ENCODE results near the gene COL27A1. TPM values are rescaled to one million over a fixed set of nuclear protein-coding genes. Genes with fewer than 3 reads are reported as not detected.

The COL27A1 gene
- total and polyA plus RNA-seq, 2 donors = 12.6 to 24.0 TPM

DNA sequence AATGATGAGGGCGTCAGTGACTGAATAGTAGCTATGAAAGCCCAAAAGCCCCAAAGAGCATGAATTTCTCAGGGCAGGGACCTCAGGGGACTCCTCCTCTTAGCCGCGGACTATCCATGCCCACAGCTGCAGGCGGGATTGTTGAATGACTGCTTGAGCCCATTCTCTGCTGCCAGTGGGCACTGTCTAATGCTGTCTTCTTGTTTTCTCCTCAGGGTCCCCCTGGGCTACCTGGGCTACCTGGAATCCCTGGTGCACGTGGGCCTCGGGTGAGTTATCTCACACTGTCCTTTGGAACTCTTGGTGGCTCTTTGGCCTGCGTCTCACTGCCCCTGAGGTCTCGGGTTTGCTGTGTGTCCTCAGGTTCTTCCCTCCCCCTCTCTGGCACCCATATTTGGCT, 22.7 kb downstream of the COL27A1 start:
- H3K27me3 ChIP-seq (ENCODE audit: control insufficient read depth in 2 of 2, insufficient read depth in 1 of 2, low read length in 1 of 2) = no peaks in the 10 kb centered on the region
- no peak overlapping the region for H3K4me3 ChIP-seq (ENCODE audit: low read length in 2 of 2)
- 93% methylated on average over 8 of the region's 8 CpGs for WGBS
- H3K27ac ChIP-seq (ENCODE audit: low read depth in 1 of 2, low read length in 1 of 2) = no peak overlapping the region
- no peak for DNase-seq (ENCODE audit: low read depth in 6 of 9, low spot score in 9 of 9)
- H3K4me1 ChIP-seq (ENCODE audit: control insufficient read depth in 2 of 2, insufficient read depth in 2 of 2, low read length in 2 of 2) = peaks cover 0 to 16% of the 10 kb centered on the region in 2 donors
- no peaks in the 10 kb centered on the region for H3K36me3 ChIP-seq (ENCODE audit: control insufficient read depth in 2 of 2, insufficient read depth in 2 of 2, low read length in 1 of 2)
- no peaks in the 10 kb centered on the region for H3K9me3 ChIP-seq (ENCODE audit: control insufficient read depth in 2 of 2, insufficient read depth in 1 of 2, low read length in 1 of 2)

DNA sequence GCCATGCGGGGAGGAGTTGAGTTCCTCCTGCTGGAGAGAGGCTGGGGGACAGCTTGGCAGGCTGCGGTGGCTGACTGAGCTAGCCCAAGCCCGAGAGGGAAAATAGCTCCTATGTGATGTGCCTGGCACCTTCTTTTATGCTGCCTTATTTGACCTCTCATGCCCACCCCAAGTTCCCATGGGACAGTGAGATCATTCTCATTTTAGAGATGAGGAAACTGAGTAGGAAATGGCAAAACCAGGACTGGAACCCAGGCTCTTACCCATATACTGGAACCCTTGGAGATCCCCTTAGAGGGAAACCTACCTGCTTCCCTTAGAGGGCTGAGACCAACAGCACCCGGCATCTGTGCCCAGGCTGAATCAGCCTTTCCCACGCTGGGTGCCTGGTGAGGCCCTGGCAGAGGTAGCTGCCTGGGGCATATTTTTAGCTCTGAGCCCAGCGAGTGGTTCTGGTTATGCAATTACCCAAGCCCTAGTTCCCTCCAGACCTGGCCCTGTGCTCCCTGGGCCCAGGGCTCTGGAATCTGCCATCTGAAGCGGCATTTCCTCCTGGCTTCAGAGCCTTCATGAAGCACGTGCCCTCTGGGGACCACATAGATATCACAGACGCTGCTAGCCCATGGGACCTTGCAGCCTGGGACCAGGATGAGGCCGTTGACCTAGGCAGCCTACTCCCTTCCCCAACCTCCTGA, 23.6 kb downstream of the COL27A1 start:
- H3K4me1 ChIP-seq (ENCODE audit: control insufficient read depth in 2 of 2, insufficient read depth in 2 of 2, low read length in 2 of 2) = peaks cover 0 to 11% of the 10 kb centered on the region in 2 donors
- 93% methylated on average over 10 of the region's 10 CpGs for WGBS

DNA sequence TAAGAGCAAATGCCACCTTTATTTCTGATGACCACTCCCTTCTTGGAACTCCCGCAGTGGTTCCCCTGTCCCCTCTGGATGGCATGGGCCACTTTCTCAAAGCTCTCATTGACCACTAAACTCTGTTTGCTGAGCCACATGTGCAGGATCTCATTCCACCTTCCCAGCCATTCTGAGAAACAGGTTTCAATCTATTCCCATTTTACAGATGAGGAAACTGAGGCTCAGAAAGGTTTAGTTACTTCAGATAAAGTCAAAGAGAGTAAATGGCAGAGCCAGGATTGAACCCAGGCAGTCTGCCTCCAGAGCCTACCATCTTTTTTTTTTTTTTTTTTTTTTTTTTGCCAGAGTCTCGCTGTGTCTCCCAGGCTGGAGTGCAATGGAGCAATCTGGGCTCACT, 24.2 kb downstream of the COL27A1 start:
- H3K9me3 ChIP-seq (ENCODE audit: control insufficient read depth in 2 of 2, insufficient read depth in 1 of 2, low read length in 1 of 2) = no peaks in the 10 kb centered on the region
- no peak overlapping the region for H3K4me3 ChIP-seq (ENCODE audit: low read length in 2 of 2)
- H3K36me3 ChIP-seq (ENCODE audit: control insufficient read depth in 2 of 2, insufficient read depth in 2 of 2, low read length in 1 of 2) = no peaks in the 10 kb centered on the region
- 92% methylated on average over 2 of the region's 2 CpGs for WGBS
- DNase-seq (ENCODE audit: low read depth in 6 of 9, low spot score in 9 of 9) = no peak
- no peak overlapping the region for H3K27ac ChIP-seq (ENCODE audit: low read depth in 1 of 2, low read length in 1 of 2)
- H3K4me1 ChIP-seq (ENCODE audit: control insufficient read depth in 2 of 2, insufficient read depth in 2 of 2, low read length in 2 of 2) = peaks cover 0 to 11% of the 10 kb centered on the region in 2 donors
- H3K27me3 ChIP-seq (ENCODE audit: control insufficient read depth in 2 of 2, insufficient read depth in 1 of 2, low read length in 1 of 2) = no peaks in the 10 kb centered on the region

More for the DNA sequence above, 23.6 kb downstream of the COL27A1 start:
- H3K27ac ChIP-seq (ENCODE audit: low read depth in 1 of 2, low read length in 1 of 2) = no peak overlapping the region
- no peak for DNase-seq (ENCODE audit: low read depth in 6 of 9, low spot score in 9 of 9)
- no peaks in the 10 kb centered on the region for H3K9me3 ChIP-seq (ENCODE audit: control insufficient read depth in 2 of 2, insufficient read depth in 1 of 2, low read length in 1 of 2)
- no peaks in the 10 kb centered on the region for H3K36me3 ChIP-seq (ENCODE audit: control insufficient read depth in 2 of 2, insufficient read depth in 2 of 2, low read length in 1 of 2)
- no peak overlapping the region for H3K4me3 ChIP-seq (ENCODE audit: low read length in 2 of 2)
- no peaks in the 10 kb centered on the region for H3K27me3 ChIP-seq (ENCODE audit: control insufficient read depth in 2 of 2, insufficient read depth in 1 of 2, low read length in 1 of 2)

DNA sequence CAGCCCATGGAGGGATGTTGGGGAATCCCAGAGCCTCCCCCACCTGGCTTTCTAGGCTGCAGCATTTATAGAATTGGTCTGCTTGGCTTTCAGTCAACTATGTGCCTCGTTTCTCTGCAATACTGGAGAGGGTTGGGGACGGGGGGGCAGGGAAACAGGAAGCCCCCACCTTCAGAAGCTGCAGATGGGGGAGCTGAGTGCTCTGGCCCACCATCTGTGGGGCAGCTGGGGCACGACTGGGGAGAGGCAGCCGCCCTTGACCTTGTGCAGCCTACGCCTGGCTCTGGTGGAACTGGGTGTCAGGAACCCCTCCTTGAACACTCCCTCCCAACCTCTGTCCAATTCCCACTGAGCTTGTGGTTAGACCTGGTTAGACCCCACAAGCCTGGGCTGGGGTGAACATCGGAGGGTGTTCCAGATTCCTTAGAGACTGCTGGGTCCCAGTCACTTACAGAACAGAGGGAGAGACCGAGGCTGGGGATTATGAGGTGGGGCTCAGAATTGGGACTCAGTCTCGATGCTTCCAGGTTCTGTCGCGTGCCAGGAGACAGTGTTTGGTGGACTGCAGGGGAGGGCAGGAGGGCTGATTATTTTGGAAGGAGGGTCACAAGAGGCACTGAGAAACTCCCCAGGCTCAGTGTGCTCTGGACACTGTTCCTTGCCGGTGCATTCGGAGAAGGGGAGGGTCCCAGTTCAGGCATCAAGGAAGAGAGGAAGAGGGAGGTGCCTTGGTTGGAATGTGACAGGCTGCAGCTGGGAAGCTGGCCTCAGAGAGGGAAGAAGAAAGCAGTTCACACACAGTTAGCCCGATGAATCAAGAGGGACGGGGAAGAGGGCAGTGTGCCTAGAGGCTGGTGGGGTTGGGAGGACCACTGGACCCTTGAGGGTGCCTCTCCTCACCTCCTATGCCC, 25.6 kb downstream of the COL27A1 start:
- no peaks in the 10 kb centered on the region for H3K9me3 ChIP-seq (ENCODE audit: control insufficient read depth in 2 of 2, insufficient read depth in 1 of 2, low read length in 1 of 2)
- H3K4me1 ChIP-seq (ENCODE audit: control insufficient read depth in 2 of 2, insufficient read depth in 2 of 2, low read length in 2 of 2) = peaks cover 0 to 2% of the 10 kb centered on the region in 2 donors
- DNase-seq (ENCODE audit: low read depth in 6 of 9, low spot score in 9 of 9) = no peak
- H3K27ac ChIP-seq (ENCODE audit: low read depth in 1 of 2, low read length in 1 of 2) = peak overlapping the region in 1 of 2 donors; percentile 47
- no peaks in the 10 kb centered on the region for H3K27me3 ChIP-seq (ENCODE audit: control insufficient read depth in 2 of 2, insufficient read depth in 1 of 2, low read length in 1 of 2)
- H3K4me3 ChIP-seq (ENCODE audit: low read length in 2 of 2) = no peak overlapping the region
- 65% methylated on average over 14 of the region's 14 CpGs for WGBS
- H3K36me3 ChIP-seq (ENCODE audit: control insufficient read depth in 2 of 2, insufficient read depth in 2 of 2, low read length in 1 of 2) = no peaks in the 10 kb centered on the region

DNA sequence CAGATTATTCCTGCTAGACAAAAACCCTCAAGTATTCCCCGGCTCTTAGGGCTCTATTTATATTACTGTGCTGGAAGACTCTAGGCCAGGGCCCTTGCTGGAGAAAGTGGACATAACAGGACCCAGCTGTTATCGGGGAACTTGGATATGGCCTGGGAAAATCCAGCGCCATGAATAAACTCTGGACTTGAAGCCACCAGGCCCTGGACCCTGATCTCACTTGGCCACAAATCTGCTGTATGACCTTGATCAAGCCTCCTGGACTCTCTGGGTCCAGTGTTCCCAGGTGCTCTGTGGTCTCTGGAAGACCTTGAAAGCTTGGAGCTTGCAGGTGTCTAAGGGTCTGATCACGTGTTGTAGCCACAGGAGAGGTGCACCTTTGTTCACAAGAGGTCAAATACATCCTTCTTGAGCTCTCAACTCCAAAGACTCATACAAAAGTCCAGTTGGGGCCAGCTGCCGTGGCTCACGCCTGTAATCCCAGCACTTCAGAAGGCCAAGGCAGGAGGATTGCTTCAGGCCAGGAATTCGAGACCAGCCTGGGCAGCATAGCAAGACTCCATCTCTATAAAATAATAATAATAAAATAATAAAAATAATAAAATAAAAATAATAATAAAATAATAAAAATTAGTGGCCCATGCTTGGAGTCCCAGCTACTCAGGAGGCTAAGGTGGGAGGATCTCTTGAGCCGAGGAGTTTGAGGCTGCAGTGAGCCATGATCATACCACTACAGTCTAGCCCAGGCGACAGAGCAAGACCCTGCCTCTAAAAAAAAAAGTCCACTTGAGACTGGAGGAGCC, 26.5 kb downstream of the COL27A1 start:
- Histone ChIP-seq H3K9me3 (ENCODE audit: control insufficient read depth in 2 of 2, insufficient read depth in 1 of 2, low read length in 1 of 2) (no peaks in the 10 kb centered on the region), H3K4me3 (ENCODE audit: low read length in 2 of 2) (no peak overlapping the region), H3K27me3 (ENCODE audit: control insufficient read depth in 2 of 2, insufficient read depth in 1 of 2, low read length in 1 of 2) (no peaks in the 10 kb centered on the region), H3K36me3 (ENCODE audit: control insufficient read depth in 2 of 2, insufficient read depth in 2 of 2, low read length in 1 of 2) (no peaks in the 10 kb centered on the region), H3K4me1 (ENCODE audit: control insufficient read depth in 2 of 2, insufficient read depth in 2 of 2, low read length in 2 of 2) (peaks cover 0 to 2% of the 10 kb centered on the region in 2 donors), H3K27ac (ENCODE audit: low read depth in 1 of 2, low read length in 1 of 2) (no peak overlapping the region)
- no peak for DNase-seq (ENCODE audit: low read depth in 6 of 9, low spot score in 9 of 9)
- 93% methylated on average over 9 of the region's 9 CpGs for WGBS

DNA sequence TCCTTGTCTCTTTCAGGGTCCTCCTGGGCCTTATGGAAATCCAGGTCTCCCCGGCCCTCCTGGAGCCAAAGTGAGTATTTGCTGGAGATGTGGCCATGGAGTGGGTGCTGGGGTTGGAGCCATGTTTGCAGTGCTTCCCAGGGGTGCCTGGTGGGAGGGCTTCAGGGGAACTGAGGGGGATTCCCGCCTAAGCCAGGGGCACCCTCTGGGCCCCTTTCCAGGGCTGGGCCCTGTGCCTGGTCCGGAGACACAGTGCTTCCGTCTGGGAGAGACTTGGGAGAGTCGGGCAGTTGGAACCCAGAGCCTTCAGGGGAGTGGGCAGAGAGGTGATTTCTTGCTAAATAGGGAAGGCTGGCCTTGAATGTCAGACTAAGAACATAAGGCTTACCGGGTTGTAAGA, 27.7 kb downstream of the COL27A1 start:
- peaks cover 0 to 2% of the 10 kb centered on the region in 2 donors for H3K4me1 ChIP-seq (ENCODE audit: control insufficient read depth in 2 of 2, insufficient read depth in 2 of 2, low read length in 2 of 2)
- 90% methylated on average over 6 of the region's 6 CpGs for WGBS
- H3K4me3 ChIP-seq (ENCODE audit: low read length in 2 of 2) = no peak overlapping the region
- no peak for DNase-seq (ENCODE audit: low read depth in 6 of 9, low spot score in 9 of 9)
- H3K9me3 ChIP-seq (ENCODE audit: control insufficient read depth in 2 of 2, insufficient read depth in 1 of 2, low read length in 1 of 2) = no peaks in the 10 kb centered on the region
- H3K27ac ChIP-seq (ENCODE audit: low read depth in 1 of 2, low read length in 1 of 2) = no peak overlapping the region
- H3K27me3 ChIP-seq (ENCODE audit: control insufficient read depth in 2 of 2, insufficient read depth in 1 of 2, low read length in 1 of 2) = no peaks in the 10 kb centered on the region
- H3K36me3 ChIP-seq (ENCODE audit: control insufficient read depth in 2 of 2, insufficient read depth in 2 of 2, low read length in 1 of 2) = no peaks in the 10 kb centered on the region

DNA sequence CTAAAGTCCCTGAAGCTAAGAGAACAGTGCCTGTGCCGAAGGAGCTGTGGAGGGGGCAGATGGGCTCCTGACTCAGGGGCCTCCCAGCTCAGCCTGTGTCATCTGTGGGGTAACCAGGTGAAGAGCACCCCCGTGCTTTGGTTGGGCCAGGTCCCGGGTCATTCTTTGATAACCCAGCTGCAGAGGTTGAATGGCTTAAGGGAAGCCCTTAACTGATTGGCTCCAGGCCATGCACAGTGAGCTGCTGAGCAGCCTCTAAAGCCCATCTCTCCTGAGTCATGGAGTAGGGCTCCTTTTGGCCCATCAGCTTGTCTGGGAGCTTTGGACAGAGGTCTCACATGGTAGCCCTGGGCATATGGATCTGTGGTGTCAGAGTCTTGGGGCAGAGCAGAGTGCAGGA, 28.7 kb downstream of the COL27A1 start:
- Histone ChIP-seq H3K4me1 (ENCODE audit: control insufficient read depth in 2 of 2, insufficient read depth in 2 of 2, low read length in 2 of 2) (peaks cover 0 to 2% of the 10 kb centered on the region in 2 donors), H3K9me3 (ENCODE audit: control insufficient read depth in 2 of 2, insufficient read depth in 1 of 2, low read length in 1 of 2) (no peaks in the 10 kb centered on the region), H3K27ac (ENCODE audit: low read depth in 1 of 2, low read length in 1 of 2) (no peak overlapping the region), H3K4me3 (ENCODE audit: low read length in 2 of 2) (no peak overlapping the region), H3K36me3 (ENCODE audit: control insufficient read depth in 2 of 2, insufficient read depth in 2 of 2, low read length in 1 of 2) (no peaks in the 10 kb centered on the region), H3K27me3 (ENCODE audit: control insufficient read depth in 2 of 2, insufficient read depth in 1 of 2, low read length in 1 of 2) (no peaks in the 10 kb centered on the region)
- 91% methylated on average over 3 of the region's 3 CpGs for WGBS
- no peak for DNase-seq (ENCODE audit: low read depth in 6 of 9, low spot score in 9 of 9)

DNA sequence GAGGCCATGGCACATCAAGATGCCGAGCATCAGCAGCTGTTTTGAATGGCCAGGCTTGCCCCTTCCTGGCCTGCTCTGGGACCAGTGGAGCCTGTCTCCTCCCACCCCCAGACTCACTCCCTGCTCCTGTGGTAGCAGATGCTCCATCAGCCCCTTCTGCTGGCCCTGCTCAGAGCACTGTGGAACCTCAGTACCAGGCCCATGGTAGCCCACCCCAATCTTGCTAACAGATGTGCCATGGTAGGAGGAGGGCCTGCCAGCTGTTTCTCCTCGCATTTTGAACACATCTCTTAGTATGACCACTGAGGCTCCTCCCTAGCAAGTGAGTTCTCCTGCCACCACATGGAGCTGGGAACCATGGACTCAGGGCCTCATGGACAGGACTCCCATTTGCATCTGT, 29.5 kb downstream of the COL27A1 start:
- no peak for DNase-seq (ENCODE audit: low read depth in 6 of 9, low spot score in 9 of 9)
- Histone ChIP-seq H3K27me3 (ENCODE audit: control insufficient read depth in 2 of 2, insufficient read depth in 1 of 2, low read length in 1 of 2) (no peaks in the 10 kb centered on the region), H3K27ac (ENCODE audit: low read depth in 1 of 2, low read length in 1 of 2) (no peak overlapping the region), H3K36me3 (ENCODE audit: control insufficient read depth in 2 of 2, insufficient read depth in 2 of 2, low read length in 1 of 2) (no peaks in the 10 kb centered on the region), H3K4me3 (ENCODE audit: low read length in 2 of 2) (no peak overlapping the region), H3K4me1 (ENCODE audit: control insufficient read depth in 2 of 2, insufficient read depth in 2 of 2, low read length in 2 of 2) (peaks cover 0 to 2% of the 10 kb centered on the region in 2 donors), H3K9me3 (ENCODE audit: control insufficient read depth in 2 of 2, insufficient read depth in 1 of 2, low read length in 1 of 2) (no peaks in the 10 kb centered on the region)
- WGBS = 98% methylated on average over 2 of the region's 2 CpGs
